Measurements from ENCODE around the gene TMEM150C. TPM values are rescaled to one million over a fixed set of nuclear protein-coding genes. Genes with fewer than 3 reads are reported as not detected.

Gene TMEM150C
- polyA plus RNA-seq, 1 donor (not counting 4 experiments of a cell fraction or from before 2014, with no cell fraction given): 0.07 TPM

DNA sequence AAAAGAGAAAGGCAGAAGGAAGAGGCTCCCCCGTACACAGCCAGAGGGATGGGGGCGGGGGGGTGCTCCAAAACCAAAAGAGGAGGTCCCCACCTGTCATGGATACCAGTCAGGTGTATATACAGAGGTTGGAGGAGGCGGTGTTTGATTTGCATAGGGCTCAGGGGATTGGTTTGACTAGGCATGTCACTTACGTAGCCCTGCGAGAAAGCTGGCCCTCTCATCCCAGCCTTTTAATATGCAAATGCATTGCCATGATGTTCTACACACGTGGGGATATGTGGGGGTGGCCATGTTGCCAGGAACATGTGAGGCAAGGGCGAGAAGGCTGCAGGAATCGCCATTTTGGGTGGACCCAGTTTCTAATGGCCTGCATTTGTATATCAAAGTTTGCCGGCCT is 38.6 kb downstream of the TMEM150C start:
- no peak for TF ChIP-seq EZH2 (IDR thresholded peaks at IDR 0.05; ENCODE audit: low read length)
- TF ChIP-seq, protein P1, sequence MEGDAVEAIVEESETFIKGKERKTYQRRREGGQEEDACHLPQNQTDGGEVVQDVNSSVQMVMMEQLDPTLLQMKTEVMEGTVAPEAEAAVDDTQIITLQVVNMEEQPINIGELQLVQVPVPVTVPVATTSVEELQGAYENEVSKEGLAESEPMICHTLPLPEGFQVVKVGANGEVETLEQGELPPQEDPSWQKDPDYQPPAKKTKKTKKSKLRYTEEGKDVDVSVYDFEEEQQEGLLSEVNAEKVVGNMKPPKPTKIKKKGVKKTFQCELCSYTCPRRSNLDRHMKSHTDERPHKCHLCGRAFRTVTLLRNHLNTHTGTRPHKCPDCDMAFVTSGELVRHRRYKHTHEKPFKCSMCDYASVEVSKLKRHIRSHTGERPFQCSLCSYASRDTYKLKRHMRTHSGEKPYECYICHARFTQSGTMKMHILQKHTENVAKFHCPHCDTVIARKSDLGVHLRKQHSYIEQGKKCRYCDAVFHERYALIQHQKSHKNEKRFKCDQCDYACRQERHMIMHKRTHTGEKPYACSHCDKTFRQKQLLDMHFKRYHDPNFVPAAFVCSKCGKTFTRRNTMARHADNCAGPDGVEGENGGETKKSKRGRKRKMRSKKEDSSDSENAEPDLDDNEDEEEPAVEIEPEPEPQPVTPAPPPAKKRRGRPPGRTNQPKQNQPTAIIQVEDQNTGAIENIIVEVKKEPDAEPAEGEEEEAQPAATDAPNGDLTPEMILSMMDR (optimal IDR thresholded peaks at IDR 0.05 in 1 of 3, IDR thresholded peaks at IDR 0.05 in 1 of 3, conservative IDR thresholded peaks at IDR 0.05 in 1 of 3; ENCODE audit: extremely low read depth in 1 of 3, insufficient read depth in 2 of 3, low read length in 3 of 3): no peak
- dilution Hi-C loops (cut with MboI; ENCODE audit: extremely low pct_ligation_motif_present, low sequenced_read_pairs): no loop called here
- Histone ChIP-seq H3K9me3 (ENCODE audit: control insufficient read depth, low read depth, low read length) (no peaks in the 10 kb centered on the region), H3K4me1 (ENCODE audit: control insufficient read depth, extremely low read depth, insufficient read depth, low read length) (no peaks in the 10 kb centered on the region), H3K9ac (ENCODE audit: control insufficient read depth, extremely low read depth, insufficient read depth, low read length) (no peak overlapping the region), H3K4me2 (ENCODE audit: control insufficient read depth, extremely low read depth, insufficient read depth, low read depth, low read length) (no peak overlapping the region), H4K20me1 (ENCODE audit: control insufficient read depth, extremely low read depth, insufficient read depth, low read length) (no peaks in the 10 kb centered on the region), H3K27me3 (ENCODE audit: control insufficient read depth, extremely low read depth, insufficient read depth, low read length) (no peaks in the 10 kb centered on the region), H3K36me3 (ENCODE audit: control insufficient read depth in 2 of 2, extremely low read depth in 1 of 2, insufficient read depth in 2 of 2, low read length in 2 of 2) (no peaks in the 10 kb centered on the region), H3K4me3 (ENCODE audit: control insufficient read depth in 2 of 3, extremely low read depth in 1 of 3, insufficient read depth in 2 of 3, low read depth in 1 of 3, low read length in 3 of 3) (no peak overlapping the region), H2AFZ (ENCODE audit: control insufficient read depth, low read length) (no peak overlapping the region), H3K9me1 (ENCODE audit: control insufficient read depth, extremely low read depth, insufficient read depth, low read length) (no peaks in the 10 kb centered on the region), H3K27ac (ENCODE audit: control insufficient read depth, insufficient read depth, low read length) (no peak overlapping the region), H3K79me2 (ENCODE audit: control insufficient read depth, insufficient read depth, low read length) (no peaks in the 10 kb centered on the region)
- FAIRE-seq (no peak), DNase-seq (ENCODE audit: low read depth, low spot score) (no peak)

DNA sequence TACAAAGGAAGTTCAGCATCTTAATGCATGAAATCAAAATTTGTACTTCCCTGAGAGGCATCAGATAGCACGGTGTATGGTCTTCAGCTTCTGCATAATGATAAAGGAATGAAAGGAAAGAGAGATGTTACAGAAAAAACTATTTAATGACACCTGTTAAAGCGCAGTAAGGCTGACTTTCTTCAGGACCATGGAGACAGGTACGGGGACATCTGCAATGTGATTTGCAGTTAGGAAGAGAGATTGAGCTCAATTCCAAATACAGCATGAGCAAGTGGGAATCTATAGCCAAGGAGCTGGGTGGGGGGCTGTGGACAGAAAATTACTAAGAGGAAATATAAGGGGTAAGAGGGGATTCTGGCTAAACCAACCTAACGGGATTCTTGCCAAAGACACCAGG is 39.3 kb downstream of the TMEM150C start:
- DNase-seq (ENCODE audit: low read depth, low spot score) (no peak), FAIRE-seq (no peak)
- Histone ChIP-seq H3K79me2 (ENCODE audit: control insufficient read depth, insufficient read depth, low read length) (no peaks in the 10 kb centered on the region), H3K27ac (ENCODE audit: control insufficient read depth, insufficient read depth, low read length) (no peak overlapping the region), H3K4me2 (ENCODE audit: control insufficient read depth, extremely low read depth, insufficient read depth, low read depth, low read length) (no peak overlapping the region), H3K9me1 (ENCODE audit: control insufficient read depth, extremely low read depth, insufficient read depth, low read length) (no peaks in the 10 kb centered on the region), H3K9me3 (ENCODE audit: control insufficient read depth, low read depth, low read length) (no peaks in the 10 kb centered on the region), H3K9ac (ENCODE audit: control insufficient read depth, extremely low read depth, insufficient read depth, low read length) (no peak overlapping the region), H3K36me3 (ENCODE audit: control insufficient read depth in 2 of 2, extremely low read depth in 1 of 2, insufficient read depth in 2 of 2, low read length in 2 of 2) (no peaks in the 10 kb centered on the region), H4K20me1 (ENCODE audit: control insufficient read depth, extremely low read depth, insufficient read depth, low read length) (no peaks in the 10 kb centered on the region), H3K27me3 (ENCODE audit: control insufficient read depth, extremely low read depth, insufficient read depth, low read length) (no peaks in the 10 kb centered on the region), H3K4me3 (ENCODE audit: control insufficient read depth in 2 of 3, extremely low read depth in 1 of 3, insufficient read depth in 2 of 3, low read depth in 1 of 3, low read length in 3 of 3) (no peak overlapping the region), H2AFZ (ENCODE audit: control insufficient read depth, low read length) (no peak overlapping the region), H3K4me1 (ENCODE audit: control insufficient read depth, extremely low read depth, insufficient read depth, low read length) (no peaks in the 10 kb centered on the region)
- dilution Hi-C loops (cut with MboI; ENCODE audit: extremely low pct_ligation_motif_present, low sequenced_read_pairs): no loop called here
- TF ChIP-seq EZH2 (IDR thresholded peaks at IDR 0.05; ENCODE audit: low read length): no peak
- TF ChIP-seq, protein P1 (optimal IDR thresholded peaks at IDR 0.05 in 1 of 3, IDR thresholded peaks at IDR 0.05 in 1 of 3, conservative IDR thresholded peaks at IDR 0.05 in 1 of 3; ENCODE audit: extremely low read depth in 1 of 3, insufficient read depth in 2 of 3, low read length in 3 of 3): no peak
